SK-N-SH (cell line): Measurements from ENCODE around the gene ADORA3.

Source experiments
- CHD2 ChIP-seq: fragments of 150-350 bp; IDR thresholded peaks from 2 replicates; pipeline ENCODE4 v1.6.1; 2018; ENCODE audit warnings: low read length; ENCODE audit not compliant: partially characterized antibody
- CTCF ChIP-seq: fragments of 200-600 bp; sonication (generic); IDR thresholded peaks from 2 replicates; pipeline ENCODE4 v1.6.1; 2017; ENCODE audit warnings: antibody characterized with exemption, mild to moderate bottlenecking, moderate library complexity
- EZH2phosphoT487 ChIP-seq: fragments of 200-600 bp; sonication (generic); IDR thresholded peaks from 2 replicates; pipeline ENCODE4 v1.6.1; 2017; ENCODE audit warnings: low read depth, mixed run types, mild to moderate bottlenecking, antibody characterized with exemption, moderate library complexity, borderline replicate concordance
- GABPA ChIP-seq: IDR thresholded peaks from 2 replicates; pipeline ENCODE4 v1.4.0; 2012; ENCODE audit warnings: low read depth, mild to moderate bottlenecking
- POLR2AphosphoS5 ChIP-seq: IDR thresholded peaks from 2 replicates; pipeline ENCODE4 v1.6.1; 2012; ENCODE audit warnings: low read depth, low read length
- RAD21 ChIP-seq: IDR thresholded peaks from 2 replicates; pipeline ENCODE4 v1.6.1; 2012; ENCODE audit warnings: mild to moderate bottlenecking, low read length
- RXRA ChIP-seq: IDR thresholded peaks from 2 replicates; pipeline ENCODE4 v1.4.0; 2012; ENCODE audit warnings: low read depth, mild to moderate bottlenecking, borderline replicate concordance
- SMC3 ChIP-seq: IDR thresholded peaks from 2 replicates; pipeline ENCODE4 v1.6.1; 2012; ENCODE audit warnings: low read depth, low read length, improper control_type of control experiment
- TAF1 ChIP-seq: IDR thresholded peaks from 2 replicates; pipeline ENCODE4 v1.6.1; 2012; ENCODE audit warnings: low read depth, mild to moderate bottlenecking, low read length, moderate library complexity, borderline replicate concordance
- TF ChIP-seq, protein P1 (sequence below): IDR thresholded peaks from 2 replicates; pipeline ENCODE4 v1.6.1; 2012; ENCODE audit warnings: mild to moderate bottlenecking, low read depth, low read length, moderate library complexity
- TF ChIP-seq, protein P2 (sequence below): IDR thresholded peaks from 2 replicates; pipeline ENCODE4 v1.4.0; 2012; ENCODE audit warnings: low read depth, borderline replicate concordance
- TF ChIP-seq, protein P3 (sequence below): fragments of 150-350 bp; IDR thresholded peaks from 2 replicates; pipeline ENCODE4 v1.6.1; 2017; ENCODE audit warnings: antibody characterized with exemption, low read length, low read depth, borderline replicate concordance

- TF ChIP-seq CTCF = no peak
- TF ChIP-seq, protein P1, sequence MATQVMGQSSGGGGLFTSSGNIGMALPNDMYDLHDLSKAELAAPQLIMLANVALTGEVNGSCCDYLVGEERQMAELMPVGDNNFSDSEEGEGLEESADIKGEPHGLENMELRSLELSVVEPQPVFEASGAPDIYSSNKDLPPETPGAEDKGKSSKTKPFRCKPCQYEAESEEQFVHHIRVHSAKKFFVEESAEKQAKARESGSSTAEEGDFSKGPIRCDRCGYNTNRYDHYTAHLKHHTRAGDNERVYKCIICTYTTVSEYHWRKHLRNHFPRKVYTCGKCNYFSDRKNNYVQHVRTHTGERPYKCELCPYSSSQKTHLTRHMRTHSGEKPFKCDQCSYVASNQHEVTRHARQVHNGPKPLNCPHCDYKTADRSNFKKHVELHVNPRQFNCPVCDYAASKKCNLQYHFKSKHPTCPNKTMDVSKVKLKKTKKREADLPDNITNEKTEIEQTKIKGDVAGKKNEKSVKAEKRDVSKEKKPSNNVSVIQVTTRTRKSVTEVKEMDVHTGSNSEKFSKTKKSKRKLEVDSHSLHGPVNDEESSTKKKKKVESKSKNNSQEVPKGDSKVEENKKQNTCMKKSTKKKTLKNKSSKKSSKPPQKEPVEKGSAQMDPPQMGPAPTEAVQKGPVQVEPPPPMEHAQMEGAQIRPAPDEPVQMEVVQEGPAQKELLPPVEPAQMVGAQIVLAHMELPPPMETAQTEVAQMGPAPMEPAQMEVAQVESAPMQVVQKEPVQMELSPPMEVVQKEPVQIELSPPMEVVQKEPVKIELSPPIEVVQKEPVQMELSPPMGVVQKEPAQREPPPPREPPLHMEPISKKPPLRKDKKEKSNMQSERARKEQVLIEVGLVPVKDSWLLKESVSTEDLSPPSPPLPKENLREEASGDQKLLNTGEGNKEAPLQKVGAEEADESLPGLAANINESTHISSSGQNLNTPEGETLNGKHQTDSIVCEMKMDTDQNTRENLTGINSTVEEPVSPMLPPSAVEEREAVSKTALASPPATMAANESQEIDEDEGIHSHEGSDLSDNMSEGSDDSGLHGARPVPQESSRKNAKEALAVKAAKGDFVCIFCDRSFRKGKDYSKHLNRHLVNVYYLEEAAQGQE = no peak
- TF ChIP-seq GABPA = no peak
- no peak for TF ChIP-seq POLR2AphosphoS5
- TF ChIP-seq RAD21 = no peak
- no peak for TF ChIP-seq SMC3
- no peak for TF ChIP-seq TAF1
- TF ChIP-seq, protein P2, sequence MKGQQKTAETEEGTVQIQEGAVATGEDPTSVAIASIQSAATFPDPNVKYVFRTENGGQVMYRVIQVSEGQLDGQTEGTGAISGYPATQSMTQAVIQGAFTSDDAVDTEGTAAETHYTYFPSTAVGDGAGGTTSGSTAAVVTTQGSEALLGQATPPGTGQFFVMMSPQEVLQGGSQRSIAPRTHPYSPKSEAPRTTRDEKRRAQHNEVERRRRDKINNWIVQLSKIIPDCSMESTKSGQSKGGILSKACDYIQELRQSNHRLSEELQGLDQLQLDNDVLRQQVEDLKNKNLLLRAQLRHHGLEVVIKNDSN = no peak
- TF ChIP-seq EZH2phosphoT487 = no peak
- TF ChIP-seq CHD2 = no peak
- TF ChIP-seq RXRA = no peak
- TF ChIP-seq, protein P3, sequence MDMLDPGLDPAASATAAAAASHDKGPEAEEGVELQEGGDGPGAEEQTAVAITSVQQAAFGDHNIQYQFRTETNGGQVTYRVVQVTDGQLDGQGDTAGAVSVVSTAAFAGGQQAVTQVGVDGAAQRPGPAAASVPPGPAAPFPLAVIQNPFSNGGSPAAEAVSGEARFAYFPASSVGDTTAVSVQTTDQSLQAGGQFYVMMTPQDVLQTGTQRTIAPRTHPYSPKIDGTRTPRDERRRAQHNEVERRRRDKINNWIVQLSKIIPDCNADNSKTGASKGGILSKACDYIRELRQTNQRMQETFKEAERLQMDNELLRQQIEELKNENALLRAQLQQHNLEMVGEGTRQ = no peak
These were observed 49.2 kb upstream of the ADORA3 start for GRCh38 chr1:111552587-111552986.
